Subcutaneous adipose tissue (tissue), 4 donors: Measurements from ENCODE around the gene C18orf63. TPM values are rescaled to one million over a fixed set of nuclear protein-coding genes. Genes with fewer than 3 reads are reported as not detected.

Experiments used
- total RNA-seq, 4 donors: library from RNA; depleted of rRNA; stranded (reverse); fragments of >200 nt; gene quantifications; one replicate each; pipeline ENCODE4 v1.1.0, GENCODE V29; 2016
- TF ChIP-seq, protein P1 (sequence below): fragments of 450-650 bp; IDR thresholded peaks from one replicate; pipeline ENCODE4 v1.5.1; 2016; ENCODE audit warnings: low read depth, mild to moderate bottlenecking, control low read depth, antibody characterized with exemption, moderate library complexity

The C18orf63 gene
- total RNA-seq, 4 donors from 2014 or later: not detected

DNA sequence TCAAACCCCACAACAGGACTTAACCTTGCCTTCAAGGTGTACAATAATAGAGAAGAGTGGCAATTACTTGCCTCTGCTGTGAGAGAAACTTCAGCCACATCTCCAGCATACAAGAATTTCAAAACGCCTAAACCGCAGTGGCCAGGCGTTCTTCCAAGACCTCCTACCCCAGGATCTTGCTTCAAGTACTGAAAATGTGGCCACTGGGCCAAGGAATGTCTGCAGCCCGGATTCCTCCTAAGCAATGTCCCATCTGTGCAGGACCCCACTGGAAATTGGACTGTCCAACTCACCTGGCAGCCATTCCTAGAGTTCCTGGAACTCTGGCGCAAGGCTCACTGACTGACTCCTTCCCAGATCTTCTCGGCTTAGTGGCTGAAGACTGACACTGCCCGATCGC lies 21.1 kb upstream of the C18orf63 start:
- TF ChIP-seq, protein P1, sequence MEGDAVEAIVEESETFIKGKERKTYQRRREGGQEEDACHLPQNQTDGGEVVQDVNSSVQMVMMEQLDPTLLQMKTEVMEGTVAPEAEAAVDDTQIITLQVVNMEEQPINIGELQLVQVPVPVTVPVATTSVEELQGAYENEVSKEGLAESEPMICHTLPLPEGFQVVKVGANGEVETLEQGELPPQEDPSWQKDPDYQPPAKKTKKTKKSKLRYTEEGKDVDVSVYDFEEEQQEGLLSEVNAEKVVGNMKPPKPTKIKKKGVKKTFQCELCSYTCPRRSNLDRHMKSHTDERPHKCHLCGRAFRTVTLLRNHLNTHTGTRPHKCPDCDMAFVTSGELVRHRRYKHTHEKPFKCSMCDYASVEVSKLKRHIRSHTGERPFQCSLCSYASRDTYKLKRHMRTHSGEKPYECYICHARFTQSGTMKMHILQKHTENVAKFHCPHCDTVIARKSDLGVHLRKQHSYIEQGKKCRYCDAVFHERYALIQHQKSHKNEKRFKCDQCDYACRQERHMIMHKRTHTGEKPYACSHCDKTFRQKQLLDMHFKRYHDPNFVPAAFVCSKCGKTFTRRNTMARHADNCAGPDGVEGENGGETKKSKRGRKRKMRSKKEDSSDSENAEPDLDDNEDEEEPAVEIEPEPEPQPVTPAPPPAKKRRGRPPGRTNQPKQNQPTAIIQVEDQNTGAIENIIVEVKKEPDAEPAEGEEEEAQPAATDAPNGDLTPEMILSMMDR: no peak

DNA sequence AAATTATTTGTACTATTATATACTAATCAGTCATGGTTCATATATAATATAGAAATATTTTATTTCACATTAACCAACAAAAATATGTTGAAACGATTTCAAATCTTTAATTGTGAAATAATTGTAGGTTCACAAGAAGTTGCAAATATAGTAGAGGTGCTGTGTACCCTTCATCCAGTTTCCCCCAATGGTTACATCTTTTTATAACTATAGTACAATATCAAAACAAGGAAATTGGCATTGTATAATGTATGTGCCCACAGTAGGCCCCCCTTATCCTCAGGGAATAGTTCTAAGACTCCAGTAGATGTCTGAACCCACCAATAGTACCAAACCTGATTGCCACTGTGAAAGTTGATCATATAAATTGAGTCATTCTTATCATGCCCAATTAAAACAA lies 16.5 kb upstream of the C18orf63 start:
- TF ChIP-seq, protein P1: no peak

DNA sequence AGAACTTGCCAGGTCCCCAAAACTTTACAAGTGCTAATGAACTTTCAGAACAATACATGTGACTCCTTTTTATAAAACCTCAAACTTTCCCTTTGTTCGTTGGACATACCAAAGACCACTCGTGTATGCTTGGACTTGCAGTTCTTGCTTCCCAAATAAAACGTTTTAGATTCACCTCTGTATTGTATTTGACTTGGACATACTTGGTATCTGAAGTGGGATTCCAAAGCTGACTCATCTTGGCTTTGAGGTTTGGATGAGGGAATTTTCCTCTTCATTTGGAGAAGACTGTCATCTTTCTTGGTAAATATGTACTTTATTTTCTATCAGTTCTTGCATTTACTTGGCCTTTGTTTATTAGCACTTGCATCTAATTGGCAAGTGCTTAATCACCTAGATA lies 15.9 kb upstream of the C18orf63 start:
- TF ChIP-seq, protein P1: no peak

DNA sequence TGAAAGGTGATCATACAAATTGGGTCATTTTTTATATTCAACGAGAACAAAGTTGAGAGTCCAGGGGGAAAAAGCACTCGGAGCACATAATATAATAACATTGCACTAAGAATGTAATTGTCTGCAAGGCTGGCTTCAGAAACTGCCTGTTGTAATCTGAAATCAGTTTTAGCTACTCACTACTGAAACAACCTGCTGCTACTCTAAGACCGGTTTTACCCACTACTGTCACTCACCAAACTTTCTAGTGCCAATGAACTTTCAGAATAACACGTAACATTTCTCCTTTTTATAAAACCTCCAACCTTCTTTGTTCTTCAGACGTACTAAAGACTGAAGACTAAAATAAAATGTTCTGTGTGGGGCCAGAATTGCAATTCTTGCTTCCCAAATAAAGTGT lies 12.3 kb upstream of the C18orf63 start:
- TF ChIP-seq, protein P1: no peak

DNA sequence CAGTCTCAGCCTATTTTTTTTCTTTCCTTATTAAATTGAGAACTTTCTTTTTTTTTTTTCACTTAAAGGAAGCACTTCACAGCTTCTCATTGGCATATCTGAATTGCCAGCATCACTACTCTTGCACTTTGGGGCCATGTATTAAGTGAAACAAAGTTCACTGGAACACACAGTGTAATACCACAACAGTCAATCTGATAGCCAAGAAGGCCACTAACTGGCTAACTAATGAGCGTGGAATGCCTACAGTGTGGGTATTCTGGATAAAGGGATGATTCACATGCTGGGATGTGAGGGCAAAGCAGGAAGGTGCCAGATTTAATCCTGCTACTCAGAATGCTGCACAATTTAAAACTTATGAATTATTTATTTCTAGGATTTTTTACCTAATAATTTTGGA lies 11.7 kb upstream of the C18orf63 start:
- TF ChIP-seq, protein P1: no peak

DNA sequence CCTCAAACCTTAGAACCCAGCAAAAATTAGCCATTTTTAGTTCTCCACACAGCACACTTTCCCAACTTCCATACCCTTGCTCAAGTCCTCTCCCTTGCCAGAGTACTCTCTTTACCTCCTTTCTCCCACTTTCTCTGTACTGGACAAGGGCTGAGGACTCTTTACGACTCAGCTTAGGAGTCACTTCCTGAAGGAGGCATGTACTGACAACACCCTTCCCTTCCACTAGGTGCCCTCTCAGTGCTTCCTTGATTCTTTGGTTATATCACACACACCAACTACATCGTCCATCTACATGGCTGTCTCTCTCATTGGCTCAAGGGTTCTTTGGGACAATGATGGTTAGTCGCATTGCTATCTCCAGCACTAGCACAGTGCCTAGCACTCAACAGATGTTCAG lies 5.2 kb upstream of the C18orf63 start:
- TF ChIP-seq, protein P1: no peak

DNA sequence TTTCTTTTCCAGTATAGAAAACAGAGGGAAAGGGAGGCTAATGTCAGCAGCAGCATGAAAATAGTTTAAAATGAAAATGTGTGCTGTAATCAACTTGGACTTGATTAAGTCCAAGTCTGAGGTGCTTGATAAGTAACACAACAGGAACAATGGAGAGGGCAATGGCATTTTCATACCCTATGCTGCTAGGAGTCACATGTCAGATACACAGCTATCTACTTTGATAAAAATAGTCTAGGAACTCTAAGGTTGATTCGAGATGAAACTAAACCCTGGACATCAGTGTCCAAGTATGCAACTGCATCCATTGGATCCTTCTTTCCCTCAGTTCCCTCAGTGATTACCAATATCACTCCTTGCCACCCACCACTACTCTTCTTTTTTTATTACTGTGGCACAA lies 4.6 kb upstream of the C18orf63 start:
- TF ChIP-seq, protein P1: no peak
